HG03097 (cell line): ENCODE data around the gene P2RX3.

Experiments used
- ATAC-seq: cut with Tn5 transposase; IDR thresholded peaks from one replicate; pipeline ENCODE4 v1.9.1; 2021; ENCODE audit not compliant: unreplicated experiment, low FRiP score

P2RX3 gene

DNA sequence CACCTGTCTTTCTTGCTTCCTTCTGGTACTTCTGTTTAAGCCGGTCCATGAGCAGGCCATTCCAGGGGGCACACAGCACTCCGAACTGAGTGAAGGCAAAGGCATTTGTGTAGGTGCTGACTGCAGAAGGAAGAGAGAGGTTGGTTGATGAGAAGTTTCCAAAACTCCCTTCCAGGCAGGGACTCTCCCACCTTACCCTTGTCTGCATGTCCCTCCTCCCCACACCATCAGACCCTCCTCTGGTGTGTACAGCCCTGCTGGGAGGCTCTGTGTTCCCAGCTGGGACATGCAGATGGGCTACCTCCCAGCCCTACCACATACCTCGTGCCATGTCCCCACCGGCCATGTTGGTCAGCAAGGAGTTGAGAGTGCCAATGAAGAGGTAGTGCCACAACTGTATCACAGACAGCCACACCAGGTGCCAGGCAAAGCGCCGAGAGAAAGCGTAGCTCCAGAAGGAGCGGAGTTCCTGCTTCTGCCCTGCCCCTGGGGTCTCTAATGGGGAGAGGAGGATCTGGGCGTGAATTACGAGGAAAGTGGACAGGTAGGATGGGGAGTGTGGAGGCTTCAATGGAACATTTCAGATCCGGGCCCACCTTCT, 76.6 kb downstream of the P2RX3 start:
- no peak for ATAC-seq

DNA sequence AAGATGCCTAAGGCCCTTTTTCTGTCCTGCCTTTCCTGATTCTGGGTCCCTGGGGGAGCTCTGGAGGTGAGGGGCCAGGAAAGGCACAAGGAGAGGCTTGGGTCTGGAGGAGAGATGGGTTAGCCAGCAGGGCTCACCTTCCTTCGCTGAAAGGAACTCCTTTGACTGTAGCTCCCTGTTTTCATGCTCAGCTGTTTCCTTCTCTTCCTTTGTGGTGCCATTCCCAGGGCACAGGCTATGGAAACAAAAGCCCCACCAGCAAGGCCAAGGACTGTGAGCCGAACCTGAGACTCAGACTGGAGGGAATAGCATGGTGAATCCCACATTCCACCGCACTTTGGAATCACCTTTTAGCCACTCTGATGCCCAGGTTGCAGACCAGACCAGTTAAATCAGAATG, 78.3 kb downstream of the P2RX3 start:
- ATAC-seq: no peak

DNA sequence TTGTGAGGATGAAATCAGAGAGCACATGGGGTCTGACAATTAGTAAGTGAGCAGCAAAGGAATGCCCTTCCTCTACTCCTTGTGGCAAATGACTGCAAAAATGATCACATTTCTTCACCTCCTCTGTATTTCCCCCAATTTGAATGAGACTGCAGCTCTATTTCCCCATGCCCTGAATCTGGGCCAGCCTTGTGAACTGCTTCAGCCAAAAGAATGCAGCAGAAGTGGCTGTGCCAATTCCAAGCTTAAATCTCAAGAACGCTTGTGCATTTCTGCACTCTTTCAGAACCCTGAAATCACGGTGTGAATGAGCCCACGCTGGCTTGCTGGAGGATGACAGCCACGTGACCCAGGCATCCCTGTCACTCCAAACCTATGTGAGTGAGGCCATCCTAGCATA, 78.9 kb downstream of the P2RX3 start:
- no peak for ATAC-seq

DNA sequence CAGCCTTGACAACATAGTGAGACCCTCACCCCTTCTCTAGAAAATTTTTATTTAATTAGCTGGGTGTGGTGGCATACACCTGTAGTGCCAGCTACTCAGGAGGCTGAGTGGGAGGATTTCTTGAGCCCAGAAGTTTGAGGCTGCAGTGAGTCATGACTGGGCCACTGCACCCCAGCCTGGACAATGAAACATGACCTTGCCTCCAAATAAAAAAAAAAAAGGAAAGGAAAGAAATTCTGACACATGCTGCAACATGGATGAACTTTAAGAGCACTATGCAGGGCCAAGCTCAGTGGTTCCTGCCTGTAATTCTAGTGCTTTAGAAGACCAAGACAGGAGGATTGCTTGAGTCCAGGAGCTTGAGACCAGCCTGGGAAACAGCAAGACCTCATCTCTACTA, 80.0 kb downstream of the P2RX3 start:
- ATAC-seq: no peak

DNA sequence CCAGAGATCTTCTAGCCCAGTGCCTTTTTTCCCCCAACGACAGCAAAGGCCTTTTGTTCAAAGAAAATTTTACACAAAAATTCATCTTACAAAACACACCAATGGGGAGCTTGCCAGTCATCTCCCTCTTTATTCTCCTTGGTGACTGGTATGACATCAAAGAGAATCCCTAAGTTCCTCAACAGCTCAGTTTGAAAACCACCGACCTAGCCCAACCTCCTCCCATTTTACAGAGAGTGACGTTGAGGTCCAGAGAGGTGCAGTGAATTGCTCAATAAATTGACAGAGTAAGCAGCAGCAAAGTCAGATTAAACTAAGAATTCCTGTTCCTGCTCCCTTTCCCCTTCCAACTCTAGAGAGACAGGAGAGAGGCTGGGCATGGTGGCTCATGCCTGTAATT, 81.0 kb downstream of the P2RX3 start:
- no peak for ATAC-seq

DNA sequence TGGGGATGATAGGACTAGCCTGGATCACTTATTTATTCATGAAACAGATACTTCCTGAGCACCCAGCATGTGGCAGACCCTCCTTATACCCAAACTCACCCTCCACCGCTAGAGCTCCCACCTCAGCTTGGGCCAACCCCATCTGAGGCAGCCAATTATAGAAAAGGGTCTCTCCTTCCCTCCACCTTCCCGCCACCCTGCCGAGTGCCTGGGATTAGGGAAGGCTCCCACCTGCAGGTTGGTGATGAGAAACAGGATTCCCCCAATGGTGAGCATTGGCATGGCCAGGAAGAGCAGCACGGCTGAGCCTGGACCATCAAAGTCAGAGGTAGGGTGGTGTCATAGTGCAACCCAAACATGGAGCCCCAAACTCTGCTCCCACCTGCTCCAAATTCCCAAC, 82.9 kb downstream of the P2RX3 start:
- no peak for ATAC-seq

DNA sequence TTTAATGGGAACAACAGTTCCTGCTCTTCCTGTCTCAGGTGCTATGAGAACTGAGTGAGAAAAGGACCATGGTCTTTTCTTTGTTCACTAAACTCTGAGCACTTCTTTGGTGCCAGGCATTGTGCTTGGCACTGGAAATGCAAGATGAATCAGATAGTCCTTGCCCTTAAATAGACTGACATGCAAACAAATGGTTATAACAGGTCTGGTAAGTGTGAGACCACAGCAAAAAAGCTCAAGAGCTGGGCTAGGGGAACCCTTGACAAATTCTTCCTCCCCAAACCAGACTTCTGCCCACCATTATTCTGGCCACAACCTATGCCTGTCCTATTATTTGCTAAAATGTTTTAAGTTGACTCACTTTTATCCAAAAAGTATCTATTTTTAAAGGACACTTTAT, 83.7 kb downstream of the P2RX3 start:
- no peak for ATAC-seq
